Measurements from ENCODE around the gene RRP1. TPM values are rescaled to one million over a fixed set of nuclear protein-coding genes. Genes with fewer than 3 reads are reported as not detected.

RRP1 gene
- total RNA-seq, 2 donors from 2014 or later = 9.9 to 27.7 TPM

DNA sequence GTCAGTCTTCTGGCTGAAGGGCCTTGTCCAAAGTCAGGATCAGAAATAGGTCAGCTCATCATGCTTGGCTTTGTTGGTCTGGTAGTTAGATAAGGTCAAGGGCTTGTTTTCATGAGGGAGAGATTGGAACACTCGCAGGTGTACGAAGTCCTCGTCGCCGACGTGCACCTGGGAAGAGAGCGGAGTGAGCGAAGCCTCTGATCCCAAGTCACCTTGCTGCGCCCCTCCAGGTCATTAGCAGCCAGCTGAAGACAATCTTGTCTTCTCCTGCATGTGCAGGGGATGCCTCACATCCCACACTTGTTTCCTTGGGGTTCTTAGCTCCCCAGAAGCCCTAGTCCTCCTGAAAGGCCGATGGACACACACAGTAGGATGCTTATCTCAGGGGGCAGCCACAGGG, 15.2 kb upstream of the RRP1 start:
- Histone ChIP-seq H3K4me3 (no peak overlapping the region), H3K27ac (no peak overlapping the region), H3K36me3 (replicated peaks in 1 of 2; ENCODE audit: insufficient read depth in 1 of 2, low read depth in 2 of 2) (peaks cover 0 to 2% of the 10 kb centered on the region in 2 donors), H3K4me1 (peaks cover 12% of the 10 kb centered on the region), H3K27me3 (no peaks in the 10 kb centered on the region), H3K9me3 (no peaks in the 10 kb centered on the region)
- ATAC-seq = no peak
- TF ChIP-seq, protein P1, sequence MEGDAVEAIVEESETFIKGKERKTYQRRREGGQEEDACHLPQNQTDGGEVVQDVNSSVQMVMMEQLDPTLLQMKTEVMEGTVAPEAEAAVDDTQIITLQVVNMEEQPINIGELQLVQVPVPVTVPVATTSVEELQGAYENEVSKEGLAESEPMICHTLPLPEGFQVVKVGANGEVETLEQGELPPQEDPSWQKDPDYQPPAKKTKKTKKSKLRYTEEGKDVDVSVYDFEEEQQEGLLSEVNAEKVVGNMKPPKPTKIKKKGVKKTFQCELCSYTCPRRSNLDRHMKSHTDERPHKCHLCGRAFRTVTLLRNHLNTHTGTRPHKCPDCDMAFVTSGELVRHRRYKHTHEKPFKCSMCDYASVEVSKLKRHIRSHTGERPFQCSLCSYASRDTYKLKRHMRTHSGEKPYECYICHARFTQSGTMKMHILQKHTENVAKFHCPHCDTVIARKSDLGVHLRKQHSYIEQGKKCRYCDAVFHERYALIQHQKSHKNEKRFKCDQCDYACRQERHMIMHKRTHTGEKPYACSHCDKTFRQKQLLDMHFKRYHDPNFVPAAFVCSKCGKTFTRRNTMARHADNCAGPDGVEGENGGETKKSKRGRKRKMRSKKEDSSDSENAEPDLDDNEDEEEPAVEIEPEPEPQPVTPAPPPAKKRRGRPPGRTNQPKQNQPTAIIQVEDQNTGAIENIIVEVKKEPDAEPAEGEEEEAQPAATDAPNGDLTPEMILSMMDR (IDR thresholded peaks at IDR 0.05) = no peak
- no peak for TF ChIP-seq POLR2A (IDR thresholded peaks at IDR 0.05)
- DNase-seq = no peak
- intact Hi-C loops (cut with DNase I) = no loop called here
- WGBS, 2 donors = 96 to 99% methylated on average over 10 of the region's 10 CpGs

DNA sequence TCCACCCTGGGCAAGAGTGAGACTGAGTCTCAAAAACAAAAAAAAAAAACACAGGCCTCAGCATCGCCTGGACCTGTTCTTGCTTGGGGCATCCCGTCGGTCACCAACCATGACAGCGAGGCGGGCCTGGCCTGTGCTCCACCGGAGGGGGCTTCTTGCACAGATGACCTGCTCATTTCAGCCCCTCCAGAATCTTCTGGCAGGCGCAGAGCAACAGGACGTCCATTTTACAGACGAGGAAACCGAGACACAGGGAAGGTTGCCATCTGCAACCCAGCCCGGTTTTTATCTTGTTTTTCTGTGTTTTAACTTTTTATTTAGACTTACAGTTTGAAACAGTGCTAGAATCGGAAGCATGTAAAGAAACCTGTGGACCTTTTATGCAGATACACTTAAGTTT, 14.2 kb upstream of the RRP1 start:
- H3K4me3 ChIP-seq = peak overlapping the region in 1 of 2 donors; percentile 93
- DNase-seq = no peak
- TF ChIP-seq, protein P1 (IDR thresholded peaks at IDR 0.05) = no peak
- TF ChIP-seq POLR2A (IDR thresholded peaks at IDR 0.05) = no peak
- intact Hi-C loops (cut with DNase I) = no loop called here
- no peak for ATAC-seq
- H3K36me3 ChIP-seq (replicated peaks in 1 of 2; ENCODE audit: insufficient read depth in 1 of 2, low read depth in 2 of 2) = peaks cover 0 to 2% of the 10 kb centered on the region in 2 donors
- 70 to 72% methylated on average over 9 to 12 of the region's 12 CpGs for WGBS, 2 donors
- H3K27ac ChIP-seq = peak overlapping the region in 2 of 4 donors; percentile 90 to 94
- no peaks in the 10 kb centered on the region for H3K9me3 ChIP-seq
- peaks cover 12% of the 10 kb centered on the region for H3K4me1 ChIP-seq
- no peaks in the 10 kb centered on the region for H3K27me3 ChIP-seq

DNA sequence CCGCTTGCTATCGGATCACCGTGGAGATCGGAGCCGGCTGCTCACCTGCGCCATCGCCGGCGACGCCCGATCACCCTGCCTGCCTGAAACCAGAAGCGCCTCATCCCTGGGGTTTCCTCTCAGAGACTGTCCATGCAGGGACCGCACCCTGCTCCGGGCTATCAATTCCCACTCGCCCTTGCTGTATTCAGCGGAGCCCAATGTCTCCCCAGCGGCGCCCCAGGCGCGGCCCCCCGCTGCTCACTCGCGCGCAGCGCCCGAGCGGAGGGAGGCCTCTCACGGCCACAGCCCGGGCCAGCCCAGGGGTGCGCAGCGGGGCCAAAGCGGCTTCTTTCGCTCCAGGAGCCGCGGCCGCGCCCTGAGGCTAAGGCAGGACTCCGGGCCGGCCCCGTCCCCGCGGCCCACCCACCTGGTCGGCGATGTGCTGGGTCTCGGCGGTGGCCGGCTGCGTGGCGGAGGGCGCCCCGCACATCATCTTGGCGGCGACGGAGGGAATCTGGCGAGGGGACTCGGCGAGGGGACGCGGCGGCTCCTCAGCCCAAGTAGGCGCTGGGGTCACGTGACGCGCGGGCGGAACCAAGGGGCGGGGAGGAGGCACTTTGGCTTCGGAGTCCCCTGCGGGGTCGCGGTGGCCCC, 13.5 kb upstream of the RRP1 start, which contains the start of gene CSTB:
Gene CSTB, minus strand, starts transcription at position 514 of the 636 bp plus-strand sequence. Its CDS starts 39 bp downstream, at position 475.
- H3K9me3 ChIP-seq = no peaks in the 10 kb centered on the region
- DNase-seq (peak; percentile 70 to 84 (median 75)), ATAC-seq (peak; percentile 82)
- H3K36me3 ChIP-seq (replicated peaks in 1 of 2; ENCODE audit: insufficient read depth in 1 of 2, low read depth in 2 of 2) = peaks cover 0 to 2% of the 10 kb centered on the region in 2 donors
- peak within 1 kb of the TSS; percentile 78 to 93 for H3K4me3 ChIP-seq
- 0% methylated on average over 6 to 63 of the region's 71 CpGs for WGBS, 2 donors
- H3K27ac ChIP-seq = peak within 1 kb of the TSS; percentile 59 to 94 (median 86)
- TF ChIP-seq, protein P1 (IDR thresholded peaks at IDR 0.05) = no peak
- TF ChIP-seq POLR2A (IDR thresholded peaks at IDR 0.05) = peak; percentile 47 to 77 (median 61)
- peaks cover 12% of the 10 kb centered on the region for H3K4me1 ChIP-seq
- no peaks in the 10 kb centered on the region for H3K27me3 ChIP-seq
- intact Hi-C loops (cut with DNase I) = no loop called here

DNA sequence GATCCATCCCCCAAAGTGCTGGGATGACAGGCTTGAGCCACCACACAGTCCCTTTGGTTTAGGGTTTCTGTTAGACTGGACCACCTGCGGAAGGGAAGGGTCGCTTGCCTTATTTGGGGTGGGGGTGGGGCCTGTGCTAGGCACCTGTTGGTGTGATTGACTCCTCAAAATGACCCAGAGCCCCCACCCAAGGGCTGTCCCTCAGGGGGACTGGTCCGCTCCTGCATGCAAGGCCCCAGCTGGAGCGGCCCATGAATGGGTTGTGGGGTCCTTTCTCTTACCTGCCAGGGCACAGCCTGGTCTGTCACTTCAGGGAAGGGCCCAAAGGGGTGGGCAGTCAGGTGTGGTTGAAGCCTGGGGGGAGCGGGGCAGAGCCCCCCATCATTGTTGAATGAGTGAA, 11.4 kb upstream of the RRP1 start:
- WGBS, 2 donors = 89 to 100% methylated on average over 3 to 5 of the region's 5 CpGs
- ATAC-seq (no peak), DNase-seq (no peak)
- Histone ChIP-seq H3K36me3 (replicated peaks in 1 of 2; ENCODE audit: insufficient read depth in 1 of 2, low read depth in 2 of 2) (peaks cover 0 to 2% of the 10 kb centered on the region in 2 donors), H3K27me3 (no peaks in the 10 kb centered on the region), H3K9me3 (no peaks in the 10 kb centered on the region), H3K27ac (no peak overlapping the region), H3K4me3 (no peak overlapping the region), H3K4me1 (peaks cover 12% of the 10 kb centered on the region)
- TF ChIP-seq POLR2A (IDR thresholded peaks at IDR 0.05) = no peak
- TF ChIP-seq, protein P1 (IDR thresholded peaks at IDR 0.05) = no peak
- intact Hi-C loops (cut with DNase I) = no loop called here

All from body of pancreas (tissue), 4 donors.